ENCODE measurements around the gene LRRN2.

LRRN2 gene

DNA sequence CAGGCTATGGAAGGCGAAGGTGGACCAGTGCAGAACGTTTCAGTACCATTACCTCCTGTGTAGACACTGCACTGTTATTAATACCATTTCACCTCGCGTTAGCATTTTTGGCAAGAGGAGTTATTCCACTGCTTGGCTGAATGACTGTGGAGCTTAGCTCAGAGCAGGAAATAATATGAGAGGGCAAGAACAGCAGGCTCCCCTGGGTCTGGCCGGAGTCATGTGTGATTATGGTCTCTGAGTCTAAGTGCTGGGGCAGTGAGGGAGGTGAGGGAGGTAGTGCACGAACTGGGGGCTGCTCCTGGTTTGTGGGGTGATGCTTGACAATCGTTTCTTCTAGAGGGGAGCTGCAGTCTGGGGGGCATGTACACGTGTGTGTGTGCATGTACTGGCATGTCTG lies 86.4 kb downstream of the LRRN2 start:
- H2AFZ ChIP-seq (ENCODE audit: low read length), result no peak overlapping the region
- no peak overlapping the region for H3K18ac ChIP-seq (ENCODE audit: low read length)
- no CpG with 5 or more reads among the region's 8 CpGs for WGBS, 2 donors (ENCODE audit: extremely low coverage in 2 of 2, insufficient read length in 2 of 2, insufficient replicate concordance in 1 of 2)
- H3K4ac ChIP-seq (ENCODE audit: low read length), result no peak overlapping the region
- no peak overlapping the region for H3K14ac ChIP-seq (ENCODE audit: low read length)
- no peak overlapping the region for H2AK5ac ChIP-seq (ENCODE audit: low read depth, low read length)
- no peak overlapping the region for H3K23ac ChIP-seq (ENCODE audit: low read depth, low read length, poor library complexity)
- no peaks in the 10 kb centered on the region for H3K79me1 ChIP-seq (ENCODE audit: low read depth, low read length)
- no peak overlapping the region for H2BK12ac ChIP-seq (ENCODE audit: low read length)
- H3K9me3 ChIP-seq (replicated peaks in 1 of 2; ENCODE audit: control insufficient read depth in 2 of 2, insufficient read depth in 1 of 2, low read depth in 1 of 2, low read length in 2 of 2), result no peaks in the 10 kb centered on the region
- H3K4me1 ChIP-seq (ENCODE audit: control insufficient read depth in 2 of 2, insufficient read depth in 1 of 2, low read depth in 1 of 2, low read length in 2 of 2), result no peaks in the 10 kb centered on the region
- H2BK5ac ChIP-seq (ENCODE audit: low read length), result no peak overlapping the region
- H2BK15ac ChIP-seq (ENCODE audit: low read length), result no peak overlapping the region
- H3K4me2 ChIP-seq (ENCODE audit: insufficient read depth, low read length, poor library complexity, severe bottlenecking), result no peak overlapping the region
- H2BK120ac ChIP-seq (ENCODE audit: low read depth, low read length), result no peak overlapping the region
- H3K27ac ChIP-seq (replicated peaks; ENCODE audit: low read length), result no peak overlapping the region
- H3K9ac ChIP-seq (ENCODE audit: low read depth, low read length, poor library complexity), result no peak overlapping the region
- no peaks in the 10 kb centered on the region for H3K36me3 ChIP-seq (replicated peaks in 1 of 2; ENCODE audit: control insufficient read depth in 2 of 2, insufficient read depth in 2 of 2, low read length in 2 of 2)
- H4K91ac ChIP-seq (ENCODE audit: low read depth, low read length, poor library complexity), result no peak overlapping the region
- H3K27me3 ChIP-seq (ENCODE audit: control insufficient read depth in 3 of 3, insufficient read depth in 3 of 3, low read depth in 1 of 3, low read length in 3 of 3), result peaks cover 0 to 25% (median 0%) of the 10 kb centered on the region in 3 experiments
- no peak overlapping the region for H4K8ac ChIP-seq (ENCODE audit: low read depth, low read length)
- DNase-seq (ENCODE audit: low spot score), result no peak
- H3K4me3 ChIP-seq (ENCODE audit: low read length in 2 of 2), result no peak overlapping the region

DNA sequence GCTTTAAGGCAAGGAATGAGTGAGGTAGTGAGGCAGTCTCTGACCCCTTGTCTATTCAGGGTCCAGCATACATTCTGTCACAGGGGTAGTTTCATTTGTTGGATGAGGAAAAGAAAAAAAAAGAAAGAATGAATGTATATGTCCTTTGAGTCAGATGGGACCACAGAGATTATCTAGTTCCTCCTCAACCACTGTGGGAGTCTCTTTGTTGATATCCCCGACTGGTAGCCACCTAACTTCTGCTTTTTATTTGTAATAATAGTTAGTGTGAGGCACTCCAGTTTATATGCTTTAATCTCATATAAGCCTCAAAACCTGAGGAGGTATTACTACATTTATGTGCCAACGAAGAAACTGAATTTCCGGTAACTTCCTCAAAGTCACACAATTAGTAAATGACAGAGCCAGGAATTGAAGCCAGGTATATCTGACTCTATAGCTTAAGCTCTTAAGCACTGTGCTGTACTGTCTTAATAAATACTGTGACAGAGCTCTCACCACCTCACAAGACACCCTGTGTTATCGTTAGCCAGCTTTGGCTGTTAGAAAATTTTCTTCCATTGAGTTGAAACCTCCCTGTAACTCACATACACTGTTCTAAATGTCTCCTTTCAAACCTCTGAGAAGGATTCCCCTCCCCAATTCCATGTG lies 87.1 kb downstream of the LRRN2 start:
- no peak overlapping the region for H2AK5ac ChIP-seq (ENCODE audit: low read depth, low read length)
- no peak overlapping the region for H3K4me3 ChIP-seq (ENCODE audit: low read length in 2 of 2)
- no peak overlapping the region for H3K4me2 ChIP-seq (ENCODE audit: insufficient read depth, low read length, poor library complexity, severe bottlenecking)
- no peak overlapping the region for H2BK120ac ChIP-seq (ENCODE audit: low read depth, low read length)
- H3K27me3 ChIP-seq (ENCODE audit: control insufficient read depth in 3 of 3, insufficient read depth in 3 of 3, low read depth in 1 of 3, low read length in 3 of 3), result peaks cover 0 to 25% (median 0%) of the 10 kb centered on the region in 3 experiments
- no peak overlapping the region for H3K9ac ChIP-seq (ENCODE audit: low read depth, low read length, poor library complexity)
- no CpG with 5 or more reads among the region's 4 CpGs for WGBS, 2 donors (ENCODE audit: extremely low coverage in 2 of 2, insufficient read length in 2 of 2, insufficient replicate concordance in 1 of 2)
- H4K8ac ChIP-seq (ENCODE audit: low read depth, low read length), result no peak overlapping the region
- no peak overlapping the region for H3K14ac ChIP-seq (ENCODE audit: low read length)
- no peak overlapping the region for H2BK15ac ChIP-seq (ENCODE audit: low read length)
- H4K91ac ChIP-seq (ENCODE audit: low read depth, low read length, poor library complexity), result no peak overlapping the region
- H2AFZ ChIP-seq (ENCODE audit: low read length), result no peak overlapping the region
- DNase-seq (ENCODE audit: low spot score), result no peak
- H3K23ac ChIP-seq (ENCODE audit: low read depth, low read length, poor library complexity), result no peak overlapping the region
- H3K36me3 ChIP-seq (replicated peaks in 1 of 2; ENCODE audit: control insufficient read depth in 2 of 2, insufficient read depth in 2 of 2, low read length in 2 of 2), result no peaks in the 10 kb centered on the region
- H3K4ac ChIP-seq (ENCODE audit: low read length), result no peak overlapping the region
- H3K9me3 ChIP-seq (replicated peaks in 1 of 2; ENCODE audit: control insufficient read depth in 2 of 2, insufficient read depth in 1 of 2, low read depth in 1 of 2, low read length in 2 of 2), result no peaks in the 10 kb centered on the region
- H3K18ac ChIP-seq (ENCODE audit: low read length), result no peak overlapping the region
- H2BK5ac ChIP-seq (ENCODE audit: low read length), result no peak overlapping the region
- H3K79me1 ChIP-seq (ENCODE audit: low read depth, low read length), result no peaks in the 10 kb centered on the region
- H3K27ac ChIP-seq (replicated peaks; ENCODE audit: low read length), result no peak overlapping the region
- H3K4me1 ChIP-seq (ENCODE audit: control insufficient read depth in 2 of 2, insufficient read depth in 1 of 2, low read depth in 1 of 2, low read length in 2 of 2), result no peaks in the 10 kb centered on the region
- H2BK12ac ChIP-seq (ENCODE audit: low read length), result no peak overlapping the region

DNA sequence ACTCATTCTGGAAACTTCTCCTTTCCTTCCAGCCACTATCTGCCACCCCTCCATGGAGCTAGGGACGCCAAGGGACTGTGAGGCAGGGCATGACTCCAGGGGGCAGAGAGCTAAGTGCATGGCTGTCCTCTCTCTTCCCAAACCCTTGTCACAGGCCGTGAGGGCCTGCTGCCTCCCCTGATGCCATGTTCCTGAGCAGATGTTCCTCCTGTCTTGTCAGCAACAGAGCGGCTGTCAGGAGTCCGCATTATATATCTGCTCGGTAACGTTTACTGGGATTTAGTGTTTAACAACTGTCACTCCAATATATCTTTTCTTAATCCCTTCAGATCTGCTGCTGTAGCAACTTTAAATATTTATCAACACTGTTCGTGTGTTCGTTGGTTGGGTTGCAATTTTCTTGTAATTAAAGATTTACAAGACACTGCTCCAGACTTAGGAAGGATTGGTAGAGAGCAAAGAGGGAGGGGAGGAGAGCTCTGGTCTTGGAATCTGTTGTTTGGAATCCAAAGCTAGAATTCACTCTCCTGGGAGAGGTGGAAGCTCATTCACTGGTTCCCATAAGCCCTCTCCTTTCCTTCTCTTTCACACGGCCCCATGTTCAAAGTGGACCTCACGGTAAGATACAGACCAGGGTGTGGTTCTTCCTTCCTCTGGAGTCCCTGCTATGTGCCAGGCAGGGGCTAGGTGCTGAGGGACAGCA lies 93.1 kb downstream of the LRRN2 start:
- Histone ChIP-seq H3K9ac (ENCODE audit: low read depth, low read length, poor library complexity) (no peak overlapping the region), H3K27me3 (ENCODE audit: control insufficient read depth in 3 of 3, insufficient read depth in 3 of 3, low read depth in 1 of 3, low read length in 3 of 3) (peaks cover 0 to 3% (median 0%) of the 10 kb centered on the region in 3 experiments), H3K4ac (ENCODE audit: low read length) (no peak overlapping the region), H2BK120ac (ENCODE audit: low read depth, low read length) (no peak overlapping the region), H4K91ac (ENCODE audit: low read depth, low read length, poor library complexity) (no peak overlapping the region), H2AFZ (ENCODE audit: low read length) (peak overlapping the region; percentile 81), H3K9me3 (replicated peaks in 1 of 2; ENCODE audit: control insufficient read depth in 2 of 2, insufficient read depth in 1 of 2, low read depth in 1 of 2, low read length in 2 of 2) (no peaks in the 10 kb centered on the region), H3K27ac (replicated peaks; ENCODE audit: low read length) (no peak overlapping the region), H2BK5ac (ENCODE audit: low read length) (no peak overlapping the region), H4K8ac (ENCODE audit: low read depth, low read length) (no peak overlapping the region), H2BK15ac (ENCODE audit: low read length) (no peak overlapping the region), H3K4me3 (ENCODE audit: low read length in 2 of 2) (no peak overlapping the region), H3K36me3 (replicated peaks in 1 of 2; ENCODE audit: control insufficient read depth in 2 of 2, insufficient read depth in 2 of 2, low read length in 2 of 2) (no peaks in the 10 kb centered on the region), H2BK12ac (ENCODE audit: low read length) (no peak overlapping the region), H3K18ac (ENCODE audit: low read length) (peak overlapping the region; percentile 30), H3K14ac (ENCODE audit: low read length) (no peak overlapping the region), H2AK5ac (ENCODE audit: low read depth, low read length) (peak overlapping the region; percentile 16), H3K23ac (ENCODE audit: low read depth, low read length, poor library complexity) (no peak overlapping the region), H3K4me1 (ENCODE audit: control insufficient read depth in 2 of 2, insufficient read depth in 1 of 2, low read depth in 1 of 2, low read length in 2 of 2) (peaks cover 0 to 2% of the 10 kb centered on the region in 2 donors), H3K79me1 (ENCODE audit: low read depth, low read length) (no peaks in the 10 kb centered on the region), H3K4me2 (ENCODE audit: insufficient read depth, low read length, poor library complexity, severe bottlenecking) (no peak overlapping the region)
- WGBS, 2 donors (ENCODE audit: extremely low coverage in 2 of 2, insufficient read length in 2 of 2, insufficient replicate concordance in 1 of 2), result no CpG with 5 or more reads among the region's 10 CpGs
- no peak for DNase-seq (ENCODE audit: low spot score)

DNA sequence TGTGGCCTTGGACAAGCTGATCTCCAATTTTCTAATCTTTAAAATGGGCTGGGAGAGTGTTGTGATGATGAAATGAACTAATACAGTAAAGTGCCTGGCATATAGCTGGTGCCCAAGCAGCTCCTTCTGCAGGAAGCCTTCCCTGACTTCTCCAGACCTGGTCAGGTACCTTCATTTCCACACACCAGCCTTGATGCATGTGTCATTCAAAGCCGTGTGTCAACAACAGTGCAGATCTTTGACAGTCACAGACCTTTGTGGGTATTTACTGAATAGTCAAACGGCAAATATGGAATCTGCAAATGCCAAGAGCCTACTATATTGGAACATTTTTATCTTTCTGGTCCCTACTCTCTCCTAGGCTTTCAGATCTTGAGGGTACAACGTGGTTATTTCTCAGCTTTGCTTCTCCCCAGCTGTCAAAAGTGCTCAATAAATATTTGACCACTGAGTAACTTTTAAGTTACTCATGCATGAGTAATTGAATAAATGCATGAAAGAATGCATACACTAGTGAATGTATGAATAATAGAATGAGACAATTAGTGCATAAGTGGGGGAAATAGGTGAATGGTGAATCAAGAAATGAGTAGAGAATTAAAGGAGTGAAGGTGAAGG lies 94.0 kb downstream of the LRRN2 start:
- no peak overlapping the region for H2BK120ac ChIP-seq (ENCODE audit: low read depth, low read length)
- no CpG with 5 or more reads among the region's 3 CpGs for WGBS, 2 donors (ENCODE audit: extremely low coverage in 2 of 2, insufficient read length in 2 of 2, insufficient replicate concordance in 1 of 2)
- peaks cover 0 to 2% of the 10 kb centered on the region in 2 donors for H3K9me3 ChIP-seq (replicated peaks in 1 of 2; ENCODE audit: control insufficient read depth in 2 of 2, insufficient read depth in 1 of 2, low read depth in 1 of 2, low read length in 2 of 2)
- H3K4me3 ChIP-seq (ENCODE audit: low read length in 2 of 2), result no peak overlapping the region
- H3K9ac ChIP-seq (ENCODE audit: low read depth, low read length, poor library complexity), result no peak overlapping the region
- no peak overlapping the region for H3K27ac ChIP-seq (replicated peaks; ENCODE audit: low read length)
- peaks cover 0 to 3% (median 0%) of the 10 kb centered on the region in 3 experiments for H3K27me3 ChIP-seq (ENCODE audit: control insufficient read depth in 3 of 3, insufficient read depth in 3 of 3, low read depth in 1 of 3, low read length in 3 of 3)
- H2AK5ac ChIP-seq (ENCODE audit: low read depth, low read length), result no peak overlapping the region
- no peak overlapping the region for H3K4ac ChIP-seq (ENCODE audit: low read length)
- DNase-seq (ENCODE audit: low spot score), result no peak
- H3K4me1 ChIP-seq (ENCODE audit: control insufficient read depth in 2 of 2, insufficient read depth in 1 of 2, low read depth in 1 of 2, low read length in 2 of 2), result peaks cover 0 to 2% of the 10 kb centered on the region in 2 donors
- H2BK5ac ChIP-seq (ENCODE audit: low read length), result no peak overlapping the region
- no peak overlapping the region for H2BK15ac ChIP-seq (ENCODE audit: low read length)
- H3K14ac ChIP-seq (ENCODE audit: low read length), result no peak overlapping the region
- H3K23ac ChIP-seq (ENCODE audit: low read depth, low read length, poor library complexity), result no peak overlapping the region
- no peak overlapping the region for H4K91ac ChIP-seq (ENCODE audit: low read depth, low read length, poor library complexity)
- H3K79me1 ChIP-seq (ENCODE audit: low read depth, low read length), result no peaks in the 10 kb centered on the region
- H2BK12ac ChIP-seq (ENCODE audit: low read length), result no peak overlapping the region
- no peak overlapping the region for H3K18ac ChIP-seq (ENCODE audit: low read length)
- H2AFZ ChIP-seq (ENCODE audit: low read length), result no peak overlapping the region
- H3K36me3 ChIP-seq (replicated peaks in 1 of 2; ENCODE audit: control insufficient read depth in 2 of 2, insufficient read depth in 2 of 2, low read length in 2 of 2), result no peaks in the 10 kb centered on the region
- H4K8ac ChIP-seq (ENCODE audit: low read depth, low read length), result no peak overlapping the region
- H3K4me2 ChIP-seq (ENCODE audit: insufficient read depth, low read length, poor library complexity, severe bottlenecking), result no peak overlapping the region

Data from neuronal stem cell (in vitro differentiated cells).